Right renal pelvis (tissue), 4 donors: ENCODE measurements around the gene DFFB. TPM values are rescaled to one million over a fixed set of nuclear protein-coding genes. Genes with fewer than 3 reads are reported as not detected.
"Not testable (repeated sequence)": the region's sequence is repeated elsewhere in the genome, so short reads cannot be mapped to it uniquely, and the experiment has no call there.

Source experiments
- DNase-seq, 4 donors: peaks; one replicate each; pipeline ENCODE4 v3.0.0-alpha.2; 2013; ENCODE audit warnings: low read depth in 4 of 4, low spot score in 3 of 4, missing footprints in 1 of 4
- polyA plus RNA-seq, 4 donors: library from polyadenylated mRNA; unstranded; fragments of 120-200 nt; gene quantifications; one replicate each; pipeline ENCODE4 v1.2.1, GENCODE V29; 2013; ENCODE audit not compliant: insufficient read length in 4 of 4

DFFB gene
- polyA plus RNA-seq: 1 to 10 TPM; 5.7 to 8.6 (median 6.9) TPM

GRCh38 chr1:3856923-3857790 is at the start of gene DFFB, which contains the start of gene CEP104:
Gene DFFB, plus strand, starts transcription at chr1:3857476. Its CDS starts 128 bp downstream, at chr1:3857604.
Gene CEP104, minus strand, starts transcription at chr1:3857211. Its CDS starts 4,804 bp downstream, at chr1:3852407.
- peak; percentile 87 to 93 (median 90) for DNase-seq

- DNase-seq: no peak
Measured at GRCh38 chr1:3807769-3808168, 49.5 kb upstream of the DFFB start.

- DNase-seq: no peak
Measured at GRCh38 chr1:3809680-3810079, 47.6 kb upstream of the DFFB start.

GRCh38 chr1:3810149-3810761 is 47.0 kb upstream of the DFFB start:
- not testable (repeated sequence) for DNase-seq

- no peak for DNase-seq
Measured at GRCh38 chr1:3811595-3811911, 45.7 kb upstream of the DFFB start.

- no peak for DNase-seq
Measured at GRCh38 chr1:3814065-3814464, 43.2 kb upstream of the DFFB start.

GRCh38 chr1:3814771-3815561 is 42.3 kb upstream of the DFFB start:
- no peak for DNase-seq

- no peak for DNase-seq
Measured at GRCh38 chr1:3816331-3817137, 40.7 kb upstream of the DFFB start.

- DNase-seq: no peak
Measured at GRCh38 chr1:3817138-3817740, 40.0 kb upstream of the DFFB start.

GRCh38 chr1:3817821-3818597 is 39.3 kb upstream of the DFFB start:
- no peak for DNase-seq

GRCh38 chr1:3819771-3820200 is 37.5 kb upstream of the DFFB start:
- DNase-seq: no peak

- no peak for DNase-seq
Measured at GRCh38 chr1:3820316-3820715, 37.0 kb upstream of the DFFB start.

GRCh38 chr1:3821004-3821403 is 36.3 kb upstream of the DFFB start:
- DNase-seq: no peak

GRCh38 chr1:3821447-3821846 is 35.8 kb upstream of the DFFB start:
- DNase-seq: no peak

GRCh38 chr1:3821908-3822307 is 35.4 kb upstream of the DFFB start:
- DNase-seq: no peak

GRCh38 chr1:3822421-3822820 is 34.9 kb upstream of the DFFB start:
- no peak for DNase-seq

GRCh38 chr1:3824650-3825049 is 32.6 kb upstream of the DFFB start:
- no peak for DNase-seq

- DNase-seq: no peak
Measured at GRCh38 chr1:3825356-3825755, 31.9 kb upstream of the DFFB start.

GRCh38 chr1:3827813-3828307 is 29.4 kb upstream of the DFFB start:
- no peak for DNase-seq
